ENCODE measurements around the gene KNSTRN. TPM values are rescaled to one million over a fixed set of nuclear protein-coding genes. Genes with fewer than 3 reads are reported as not detected.

The KNSTRN gene
- polyA plus RNA-seq, 1 donor (not counting 4 experiments of a cell fraction or from before 2014, with no cell fraction given) = 42.4 TPM

GRCh38 chr15:40443255-40443654, 60.7 kb downstream of the KNSTRN start:
- Histone ChIP-seq H3K9me3 (ENCODE audit: control insufficient read depth, low read depth, low read length) (no peaks in the 10 kb centered on the region), H3K4me1 (ENCODE audit: control insufficient read depth, extremely low read depth, insufficient read depth, low read length) (peaks cover 19% of the 10 kb centered on the region), H3K36me3 (ENCODE audit: control insufficient read depth in 2 of 2, extremely low read depth in 1 of 2, insufficient read depth in 2 of 2, low read length in 2 of 2) (peaks cover 0 to 4% of the 10 kb centered on the region in 2 experiments), H3K27me3 (ENCODE audit: control insufficient read depth, extremely low read depth, insufficient read depth, low read length) (peaks cover 7% of the 10 kb centered on the region), H3K9me1 (ENCODE audit: control insufficient read depth, extremely low read depth, insufficient read depth, low read length) (no peaks in the 10 kb centered on the region), H4K20me1 (ENCODE audit: control insufficient read depth, extremely low read depth, insufficient read depth, low read length) (peaks cover 3% of the 10 kb centered on the region), H3K27ac (ENCODE audit: control insufficient read depth, insufficient read depth, low read length) (no peak overlapping the region), H3K4me2 (ENCODE audit: control insufficient read depth, extremely low read depth, insufficient read depth, low read depth, low read length) (no peak overlapping the region), H3K9ac (ENCODE audit: control insufficient read depth, extremely low read depth, insufficient read depth, low read length) (no peak overlapping the region), H2AFZ (ENCODE audit: control insufficient read depth, low read length) (no peak overlapping the region), H3K79me2 (ENCODE audit: control insufficient read depth, insufficient read depth, low read length) (peaks cover 35% of the 10 kb centered on the region), H3K4me3 (ENCODE audit: control insufficient read depth in 2 of 3, extremely low read depth in 1 of 3, insufficient read depth in 2 of 3, low read depth in 1 of 3, low read length in 3 of 3) (no peak overlapping the region)
- no peak for DNase-seq (ENCODE audit: low read depth, low spot score)
- TF ChIP-seq EZH2 (IDR thresholded peaks at IDR 0.05; ENCODE audit: low read length) (no peak), CTCF (optimal IDR thresholded peaks at IDR 0.05 in 1 of 3, IDR thresholded peaks at IDR 0.05 in 1 of 3, conservative IDR thresholded peaks at IDR 0.05 in 1 of 3; ENCODE audit: extremely low read depth in 1 of 3, insufficient read depth in 2 of 3, low read length in 3 of 3) (no peak)
- FAIRE-seq = peak; percentile 17
- dilution Hi-C loops (cut with MboI; ENCODE audit: extremely low pct_ligation_motif_present, low sequenced_read_pairs) = no loop called here

GRCh38 chr15:40443846-40444245, 61.3 kb downstream of the KNSTRN start:
- H2AFZ ChIP-seq (ENCODE audit: control insufficient read depth, low read length) = no peak overlapping the region
- DNase-seq (ENCODE audit: low read depth, low spot score) (no peak), FAIRE-seq (no peak)
- TF ChIP-seq EZH2 (IDR thresholded peaks at IDR 0.05; ENCODE audit: low read length) = no peak
- TF ChIP-seq CTCF (optimal IDR thresholded peaks at IDR 0.05 in 1 of 3, IDR thresholded peaks at IDR 0.05 in 1 of 3, conservative IDR thresholded peaks at IDR 0.05 in 1 of 3; ENCODE audit: extremely low read depth in 1 of 3, insufficient read depth in 2 of 3, low read length in 3 of 3) = no peak
- H3K4me1 ChIP-seq (ENCODE audit: control insufficient read depth, extremely low read depth, insufficient read depth, low read length) = peaks cover 19% of the 10 kb centered on the region
- dilution Hi-C loops (cut with MboI; ENCODE audit: extremely low pct_ligation_motif_present, low sequenced_read_pairs) = no loop called here
- no peaks in the 10 kb centered on the region for H3K9me1 ChIP-seq (ENCODE audit: control insufficient read depth, extremely low read depth, insufficient read depth, low read length)
- no peaks in the 10 kb centered on the region for H3K9me3 ChIP-seq (ENCODE audit: control insufficient read depth, low read depth, low read length)
- no peak overlapping the region for H3K9ac ChIP-seq (ENCODE audit: control insufficient read depth, extremely low read depth, insufficient read depth, low read length)
- H3K27ac ChIP-seq (ENCODE audit: control insufficient read depth, insufficient read depth, low read length) = no peak overlapping the region
- H3K27me3 ChIP-seq (ENCODE audit: control insufficient read depth, extremely low read depth, insufficient read depth, low read length) = peaks cover 2% of the 10 kb centered on the region
- peaks cover 3% of the 10 kb centered on the region for H4K20me1 ChIP-seq (ENCODE audit: control insufficient read depth, extremely low read depth, insufficient read depth, low read length)
- no peak overlapping the region for H3K4me3 ChIP-seq (ENCODE audit: control insufficient read depth in 2 of 3, extremely low read depth in 1 of 3, insufficient read depth in 2 of 3, low read depth in 1 of 3, low read length in 3 of 3)
- peaks cover 0 to 4% of the 10 kb centered on the region in 2 experiments for H3K36me3 ChIP-seq (ENCODE audit: control insufficient read depth in 2 of 2, extremely low read depth in 1 of 2, insufficient read depth in 2 of 2, low read length in 2 of 2)
- no peak overlapping the region for H3K4me2 ChIP-seq (ENCODE audit: control insufficient read depth, extremely low read depth, insufficient read depth, low read depth, low read length)
- H3K79me2 ChIP-seq (ENCODE audit: control insufficient read depth, insufficient read depth, low read length) = peaks cover 38% of the 10 kb centered on the region

Other genes starting within 250 kb of the KNSTRN start
- 3.3 to 19.7 TPM (median 9.3 TPM) in 3 replicates for gene BUB1B, start 221.7 kb upstream of the KNSTRN start, polyA plus RNA-seq
- 9.6 to 19.2 TPM (median 11.5 TPM) in 3 replicates for gene PAK6, start 143.7 kb upstream of the KNSTRN start, polyA plus RNA-seq
- gene ANKRD63, start 99.7 kb upstream of the KNSTRN start, polyA plus RNA-seq = not detected in 3 replicates
- 0.52 to 1.1 TPM (median 0.73 TPM) in 3 replicates for gene PLCB2, start 74.8 kb upstream of the KNSTRN start, polyA plus RNA-seq
- 9.1 to 15.2 TPM (median 13.5 TPM) in 3 replicates for gene INAFM2, start 59.0 kb upstream of the KNSTRN start, polyA plus RNA-seq
- 6.3 to 9.6 TPM (median 7.4 TPM) in 3 replicates for gene CCDC9B, start 41.8 kb upstream of the KNSTRN start, polyA plus RNA-seq
- not detected in 3 replicates for gene PHGR1, start 31.7 kb upstream of the KNSTRN start, polyA plus RNA-seq
- 0.12 to 0.68 TPM (median 0.12 TPM) in 3 replicates for gene DISP2, start 24.5 kb upstream of the KNSTRN start, polyA plus RNA-seq
- 13.0 to 18.1 TPM (median 14.2 TPM) in 3 replicates for gene IVD, start 23.1 kb downstream of the KNSTRN start, polyA plus RNA-seq
- gene BAHD1, start 58.2 kb downstream of the KNSTRN start, polyA plus RNA-seq = 4.8 to 6.9 TPM (median 6.8 TPM) in 3 replicates
- gene CHST14, start 88.3 kb downstream of the KNSTRN start, polyA plus RNA-seq = 1.1 to 4.4 TPM (median 1.5 TPM) in 3 replicates
- 9.7 to 24.6 TPM (median 18.0 TPM) in 3 replicates for gene CCDC32, start 182.3 kb downstream of the KNSTRN start, polyA plus RNA-seq
- 8.0 to 10.1 TPM (median 8.6 TPM) in 3 replicates for gene RPUSD2, start 186.6 kb downstream of the KNSTRN start, polyA plus RNA-seq
- 1.2 to 6.9 TPM (median 4.7 TPM) in 3 replicates for gene KNL1, start 211.5 kb downstream of the KNSTRN start, polyA plus RNA-seq

Data from keratinocyte (primary cell).